HCT116 (cell line): ENCODE results near the gene STUM. TPM values are rescaled to one million over a fixed set of nuclear protein-coding genes. Genes with fewer than 3 reads are reported as not detected.
A peak's percentile ranks its signal among the peaks of the same experiment; 100 is the strongest.

Source experiments
- ATAC-seq: fragments of 200-7000 bp; cut with Tn5 transposase; 2 replicates; pipeline ENCODE4 v1.9.1; 2020; ENCODE audit warnings: mild to moderate bottlenecking, moderate library complexity
- BruUV-seq: library from RNA; stranded (reverse); fragments of 400-500 nt; replicated peaks from 2 replicates; lab custom pipeline; 2021; lab: Mats Ljungman, UMichigan
- CTCF ChIA-PET: fragments of 300-600 bp; sonication (Branson Sonifier 250); formaldehyde crosslinking; loops from one replicate; lab custom pipeline; 2021; ENCODE audit warnings: antibody characterized with exemption; lab: Charles Lee
- POLR2A ChIA-PET: fragments of 300-600, 350-600 bp; sonication (Branson Sonifier 250); formaldehyde crosslinking; loops from one replicate; lab custom pipeline; 2021; ENCODE audit warnings: antibody characterized with exemption; lab: Charles Lee
- RAD21 ChIA-PET, 2 experiments: fragments of 300-600 bp; sonication (Branson Sonifier 250); formaldehyde crosslinking; loops; one replicate each; lab custom pipeline; 2023; ENCODE audit warnings: low total read pairs in 2 of 2; ENCODE audit not compliant: uncharacterized antibody in 2 of 2, unreplicated experiment in 2 of 2, low non-redundant PET in 1 of 2; lab: Charles Lee
- DNase-seq: peaks from one replicate; pipeline ENCODE4 v3.0.0-alpha.2; 2010; ENCODE audit warnings: low read depth, low spot score
- H2AFZ ChIP-seq: fragments of 200-600 bp; shearing (Covaris generic), sonication (generic); 2 replicates; pipeline ENCODE4 v1.6.1; 2017; ENCODE audit warnings: low read depth, mixed run types, mixed read lengths, antibody characterized with exemption, low read length; ENCODE audit not compliant: poor library complexity, severe bottlenecking
- H3K27ac ChIP-seq: 2 replicates; pipeline ENCODE4 v1.5.1; 2012; ENCODE audit warnings: low read depth, low read length
- H3K27me3 ChIP-seq: fragments of 200-600 bp; sonication (generic); 2 replicates; pipeline ENCODE4 v1.6.1; 2016; ENCODE audit warnings: mixed run types, low read length, mixed read lengths; ENCODE audit not compliant: insufficient read depth
- H3K36me3 ChIP-seq, 2 experiments: fragments of 200-500 bp in 1 of 2; fragments of 200-600 bp in 1 of 2; sonication (Bioruptor generic) in 1 of 2; sonication (generic) in 1 of 2; 2 replicates each; pipeline versions ENCODE4 v1.5.1 to v1.6.1; 2014 to 2016; ENCODE audit warnings: low read length in 2 of 2, inconsistent platforms in 1 of 2, mixed read lengths in 1 of 2, mixed run types in 1 of 2; ENCODE audit not compliant: insufficient read depth in 2 of 2, control insufficient read depth in 1 of 2
- H3K4me1 ChIP-seq, 2 experiments: fragments of 200-600 bp in 1 of 2; sonication (generic) in 1 of 2; 2 replicates each; pipeline versions ENCODE4 v1.5.1 to v1.6.1; 2012 to 2017; ENCODE audit warnings: low read length in 2 of 2, inconsistent platforms in 1 of 2, mild to moderate bottlenecking in 1 of 2, mixed read lengths in 1 of 2, mixed run types in 1 of 2, moderate library complexity in 1 of 2; ENCODE audit not compliant: insufficient read depth in 2 of 2, control insufficient read depth in 1 of 2
- H3K4me2 ChIP-seq: fragments of 200-600 bp; sonication (generic); 2 replicates; pipeline ENCODE4 v1.6.1; 2017; ENCODE audit warnings: mixed run types, low read length, mixed read lengths
- H3K4me3 ChIP-seq, 2 experiments: fragments of 200-600 bp in 1 of 2; sonication (generic) in 1 of 2; replicated peaks in 1 of 2; 2 replicates each; pipeline ENCODE4 v1.5.1; 2011 to 2016; ENCODE audit warnings: low read length in 2 of 2, control low read depth in 1 of 2, low read depth in 1 of 2, mild to moderate bottlenecking in 1 of 2, mixed read lengths in 1 of 2, mixed run types in 1 of 2
- H3K79me2 ChIP-seq: fragments of 200-600 bp; sonication (generic); 2 replicates; pipeline ENCODE4 v1.6.1; 2017; ENCODE audit warnings: mild to moderate bottlenecking, mixed run types, low read length, moderate library complexity, mixed read lengths; ENCODE audit not compliant: insufficient read depth
- H3K9ac ChIP-seq: fragments of 200-600 bp; sonication (generic); 2 replicates; pipeline ENCODE4 v1.6.1; 2016; ENCODE audit warnings: low read length, mixed read lengths
- H3K9me2 ChIP-seq: fragments of 200-600 bp; sonication (generic), shearing (Covaris generic); 2 replicates; pipeline ENCODE4 v1.6.1; 2017; ENCODE audit warnings: mixed run types, mild to moderate bottlenecking, moderate library complexity; ENCODE audit not compliant: insufficient read depth
- H3K9me3 ChIP-seq, 2 experiments: fragments of 200-500 bp in 1 of 2; fragments of 200-600 bp in 1 of 2; sonication (Bioruptor generic) in 1 of 2; sonication (generic) in 1 of 2; 2 replicates each; pipeline ENCODE4 v1.6.1; 2014 to 2017; ENCODE audit warnings: low read length in 2 of 2, mixed read lengths in 2 of 2, inconsistent platforms in 1 of 2, low read depth in 1 of 2, mild to moderate bottlenecking in 1 of 2, mixed run types in 1 of 2, moderate library complexity in 1 of 2; ENCODE audit not compliant: control insufficient read depth in 1 of 2, insufficient read depth in 1 of 2
- H4K20me1 ChIP-seq: fragments of 200-600 bp; sonication (generic), shearing (Covaris generic); 2 replicates; pipeline ENCODE4 v1.6.1; 2017; ENCODE audit warnings: mixed run types, mild to moderate bottlenecking, moderate library complexity; ENCODE audit not compliant: insufficient read depth
- CEBPB ChIP-seq: IDR thresholded peaks from 2 replicates; pipeline ENCODE4 v1.6.1; 2012; ENCODE audit warnings: low read depth
- REST ChIP-seq: IDR thresholded peaks from 2 replicates; pipeline ENCODE4 v1.6.1; 2012; ENCODE audit warnings: low read depth
- SIN3A ChIP-seq: IDR thresholded peaks from 2 replicates; pipeline ENCODE4 v1.6.1; 2012; ENCODE audit warnings: low read depth
- ZFX ChIP-seq: fragments of 450-650 bp; IDR thresholded peaks from 2 replicates; pipeline ENCODE4 v1.6.1; 2017
- intact Hi-C: fragments of 100-400 bp; cut with micrococcal nuclease; formaldehyde crosslinking; loops from 2 replicates; pipeline ENCODE4 v1.10.0; 2022
- total RNA-seq: library from RNA; stranded (reverse); gene quantifications from one replicate; pipeline ENCODE4 v1.2.1, GENCODE V29; 2021; ENCODE audit not compliant: unreplicated experiment

The STUM gene
- total RNA-seq, 1 experiment from 2014 or later, result not detected

DNA sequence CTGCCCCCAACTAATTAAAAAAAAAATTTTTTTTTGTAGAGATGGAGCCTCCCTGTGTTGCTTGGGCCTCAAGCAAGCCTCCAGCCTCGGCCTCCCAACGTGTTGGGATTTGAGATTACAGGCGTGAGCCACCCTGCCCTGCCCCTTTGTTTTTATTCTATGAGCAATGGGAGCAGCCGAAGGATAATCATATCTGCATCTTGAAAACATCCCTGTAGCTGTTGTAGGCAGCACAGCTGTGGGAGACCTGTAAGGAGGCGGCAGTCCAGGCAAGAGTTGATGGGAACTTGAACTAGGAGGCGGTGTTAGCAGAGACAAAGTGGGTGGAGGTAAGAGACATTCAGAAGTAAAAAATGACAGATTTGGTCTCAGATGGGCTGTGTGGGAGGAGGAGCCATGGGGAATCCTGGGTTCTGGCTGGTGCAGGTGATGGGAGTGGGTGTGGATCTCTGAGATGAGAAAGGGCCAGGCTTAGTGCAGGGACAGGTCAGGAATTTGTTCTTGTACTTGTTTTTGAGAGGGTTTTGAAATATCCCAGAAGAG, 31.3 kb downstream of the STUM start:
- POLR2A ChIA-PET, result no interaction called here

More for the DNA sequence above, 31.3 kb downstream of the STUM start:
- H3K27ac ChIP-seq, result no peak overlapping the region
- no peaks in the 10 kb centered on the region for H3K36me3 ChIP-seq
- ATAC-seq, result peak; percentile 25; the same call in 1 of the 2 replicates
- no peaks in the 10 kb centered on the region for H3K9me3 ChIP-seq
- RAD21 ChIA-PET, result no interaction called here
- no peaks in the 10 kb centered on the region for H3K27me3 ChIP-seq
- intact Hi-C loops, result no loop called here
- H3K9me2 ChIP-seq, result no peaks in the 10 kb centered on the region
- no peaks in the 10 kb centered on the region for H3K4me1 ChIP-seq
- H2AFZ ChIP-seq, result no peak overlapping the region
- H4K20me1 ChIP-seq, result no peaks in the 10 kb centered on the region
- no peak overlapping the region for H3K4me2 ChIP-seq
- no peak overlapping the region for H3K4me3 ChIP-seq
- TF ChIP-seq SIN3A (no peak), REST (no peak), CEBPB (no peak), ZFX (no peak)
- TF ChIP-seq, all 23 proteins: peak for 0
- CTCF ChIA-PET, result no interaction called here
- Histone ChIP-seq H3K79me2 (no peaks in the 10 kb centered on the region), H3K9ac (no peak overlapping the region)
- BruUV-seq, result no TSS peak
- DNase-seq, result no peak
